ENCODE data around the gene SLC16A3. TPM values are rescaled to one million over a fixed set of nuclear protein-coding genes. Genes with fewer than 3 reads are reported as not detected.

Gene SLC16A3
- total RNA-seq = 359 and 382 TPM in 2 replicates

DNA sequence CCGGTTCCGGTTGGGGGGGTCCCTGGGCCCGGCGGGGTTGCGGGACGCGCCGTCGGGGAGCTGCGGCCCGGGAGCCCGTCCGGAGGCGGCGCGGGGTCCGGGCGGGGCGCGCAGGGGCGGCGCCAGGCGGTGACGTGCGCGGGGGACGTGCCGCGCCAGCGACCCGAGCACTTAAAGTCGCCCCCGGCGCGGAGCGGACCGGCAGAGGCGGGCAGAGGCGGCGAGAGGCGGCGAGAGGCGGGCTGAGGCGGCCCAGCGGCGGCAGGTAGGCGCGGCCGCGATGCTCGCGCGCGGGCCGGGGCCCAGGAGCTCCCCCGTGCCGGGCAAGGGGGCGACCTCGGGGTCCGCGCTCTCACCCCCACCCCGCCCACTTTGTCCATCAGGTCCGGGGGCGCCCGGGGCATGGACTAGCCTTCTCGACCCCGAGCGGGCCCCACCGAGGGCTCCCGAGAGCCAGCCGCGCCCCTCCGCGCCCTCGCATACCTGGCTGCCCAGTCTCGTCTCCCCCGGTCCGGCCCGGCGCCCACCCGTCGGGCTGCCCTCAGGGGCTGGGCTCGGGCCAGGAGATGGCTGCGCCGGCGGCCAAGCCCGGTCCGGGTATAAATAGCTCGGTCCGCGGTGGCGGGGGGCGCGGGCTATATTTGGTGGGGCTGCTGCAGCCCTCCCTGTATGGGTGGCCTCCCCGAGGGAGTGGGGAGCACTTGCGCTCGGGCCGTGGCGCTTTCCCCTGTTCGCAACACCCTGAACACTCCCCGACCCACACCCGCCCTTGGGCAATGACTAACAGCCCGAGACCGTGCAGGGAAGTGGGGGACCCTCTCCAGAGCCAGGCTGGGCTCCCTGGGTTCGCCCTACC, at the start of gene SLC16A3:
TSS of gene SLC16A3 (plus strand) at position 201 of the 856 bp plus-strand sequence. CDS start 6,967 bp downstream, outside the sequence.

DNA sequence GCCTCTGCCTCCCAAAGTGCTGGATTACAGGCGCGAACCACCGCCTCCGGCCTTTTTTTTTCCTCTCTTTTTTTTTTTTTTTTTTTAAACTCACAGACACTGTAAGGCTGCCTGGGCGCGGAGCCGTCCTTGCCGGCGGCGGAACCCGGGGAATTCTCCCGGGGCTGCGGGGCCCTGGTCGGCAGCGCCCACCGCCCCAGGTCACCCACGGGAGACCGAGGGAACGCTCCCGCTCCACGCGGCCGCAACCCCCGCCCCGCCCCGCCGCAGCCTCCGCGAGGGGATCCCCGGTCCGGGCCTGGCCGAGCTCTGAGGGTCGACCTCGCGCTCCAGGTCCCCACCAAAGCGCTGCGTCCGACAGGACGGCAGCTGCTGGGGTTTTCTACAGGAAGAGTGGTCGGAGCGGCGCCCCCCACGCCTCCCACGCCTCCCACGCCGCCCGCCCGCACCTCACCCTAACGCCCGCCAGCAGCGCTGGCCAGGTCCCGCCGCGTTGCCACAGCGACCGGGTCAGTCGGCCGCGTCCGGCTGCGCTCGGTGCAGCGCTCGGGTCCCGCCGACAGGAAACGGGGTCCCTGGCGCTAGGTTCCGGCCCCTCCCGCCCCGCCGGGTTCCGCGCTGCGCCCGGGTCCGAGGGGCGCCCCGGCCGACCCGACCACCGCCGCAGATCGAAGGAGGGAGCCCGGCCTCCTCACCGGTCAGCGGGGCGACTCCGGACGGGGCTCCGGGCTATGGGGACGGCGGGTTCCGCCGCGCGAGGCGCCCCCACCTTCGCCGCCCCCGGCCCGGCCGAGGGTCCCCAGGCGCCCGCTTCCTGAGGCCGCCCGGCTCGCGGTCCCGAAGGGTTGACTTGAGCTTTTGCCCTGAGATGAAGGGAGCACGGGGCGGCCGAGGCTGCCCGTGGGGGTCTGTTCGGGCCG, 16.3 kb upstream of the SLC16A3 start, which contains the start of gene CCDC57:
TSS of gene CCDC57 (minus strand) at position 512 of the 920 bp plus-strand sequence. CDS start 10,898 bp downstream, outside the sequence.

DNA sequence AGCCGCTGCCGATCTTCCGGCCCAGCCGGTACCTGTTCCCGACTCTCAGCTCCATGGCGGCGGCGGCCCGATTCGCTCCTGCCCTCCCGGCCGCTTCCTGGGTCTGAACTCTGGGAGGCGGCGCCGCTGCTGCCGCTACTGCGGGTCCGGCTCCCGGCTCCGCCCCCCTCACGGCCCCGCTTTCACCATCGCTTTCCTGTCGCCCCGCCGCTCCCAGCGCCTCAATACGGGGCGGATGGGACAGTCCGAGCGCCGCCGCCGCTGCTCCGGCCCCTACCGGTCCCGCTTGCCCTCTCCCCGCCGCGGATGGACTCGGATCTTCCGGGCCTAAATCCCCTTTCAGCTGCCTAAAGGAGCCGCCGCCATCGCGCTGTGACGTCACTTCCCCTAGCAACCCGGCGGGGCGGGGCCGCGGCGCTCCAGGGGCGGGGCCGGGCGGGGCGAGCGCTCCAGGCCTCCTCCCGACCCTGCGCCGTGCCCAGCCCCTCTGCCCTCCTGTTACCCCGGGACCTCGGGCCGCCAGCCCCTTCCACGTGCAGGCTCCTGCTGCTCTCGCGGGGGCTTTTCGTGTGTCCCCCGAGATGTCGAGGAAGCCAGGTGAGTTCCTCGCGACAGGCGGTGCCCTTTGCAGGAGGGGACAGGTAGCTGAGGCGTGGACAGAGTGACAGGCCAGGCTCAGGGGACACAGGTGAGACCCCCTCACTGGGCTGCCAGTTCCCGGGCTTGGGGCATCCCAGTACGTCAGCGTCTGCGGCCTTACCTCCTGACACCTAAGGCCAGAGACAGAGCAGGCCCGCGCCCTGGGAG, 44.7 kb downstream of the SLC16A3 start, which contains the start of gene CSNK1D:
TSS of gene CSNK1D (minus strand) at position 374 of the 807 bp plus-strand sequence. CDS start at position 55, 319 bp downstream.

Other genes with a start within 250 kb of the SLC16A3 start
- 11.3 and 17.7 TPM in 2 replicates for gene CENPX, start 206.2 kb upstream of the SLC16A3 start, total RNA-seq
- 10.1 and 13.3 TPM in 2 replicates for gene LRRC45, start 205.7 kb upstream of the SLC16A3 start, total RNA-seq
- gene RAC3, start 197.4 kb upstream of the SLC16A3 start, total RNA-seq = 19.0 and 25.3 TPM in 2 replicates
- gene DCXR, start 191.3 kb upstream of the SLC16A3 start, total RNA-seq = 30.7 and 48.7 TPM in 2 replicates
- gene RFNG, start 177.2 kb upstream of the SLC16A3 start, total RNA-seq = 47.5 and 67.4 TPM in 2 replicates
- gene GPS1, start 177.1 kb upstream of the SLC16A3 start, total RNA-seq = 90.3 and 111 TPM in 2 replicates
- 55.2 and 65.6 TPM in 2 replicates for gene DUS1L, start 163.2 kb upstream of the SLC16A3 start, total RNA-seq
- gene FASN, start 130.8 kb upstream of the SLC16A3 start, total RNA-seq = 104 and 307 TPM in 2 replicates
- gene CCDC57, start 16.2 kb upstream of the SLC16A3 start, total RNA-seq = 20.8 and 27.4 TPM in 2 replicates
- gene CSNK1D, start 44.7 kb downstream of the SLC16A3 start, total RNA-seq = 52.6 and 63.6 TPM in 2 replicates
- 0.30 TPM in 1 of 2 replicates, not detected in the other for gene CD7, start 88.6 kb downstream of the SLC16A3 start, total RNA-seq
- gene SECTM1, start 104.7 kb downstream of the SLC16A3 start, total RNA-seq = 1.2 TPM in 1 of 2 replicates, not detected in the other
- not detected in 2 replicates for gene TEX19, start 130.2 kb downstream of the SLC16A3 start, total RNA-seq
- gene UTS2R, start 142.7 kb downstream of the SLC16A3 start, total RNA-seq = not detected in 2 replicates
- 7.8 and 8.9 TPM in 2 replicates for gene HEXD, start 189.3 kb downstream of the SLC16A3 start, total RNA-seq
- 37.9 and 38.9 TPM in 2 replicates for gene OGFOD3, start 189.5 kb downstream of the SLC16A3 start, total RNA-seq
- gene CYBC1, start 221.7 kb downstream of the SLC16A3 start, total RNA-seq = 55.5 and 72.6 TPM in 2 replicates
- gene NARF, start 229.7 kb downstream of the SLC16A3 start, total RNA-seq = 44.2 and 44.6 TPM in 2 replicates